Stimulated activated naive CD8-positive, alpha-beta T cell treated with anti-CD3 and anti-CD28 coated beads, Interleukin-15, Interleukin-2, amounts not matched to agents 100 ng/mL and 50 ng/mL, for 24 hours (primary cell): Measurements from ENCODE around the gene CCDC178.
"Not testable (repeated sequence)": the region's sequence is repeated elsewhere in the genome, so short reads cannot be mapped to it uniquely, and the experiment has no call there.

Experiments
- H3K27ac Mint-ChIP-seq: one replicate; pipeline ENCODE4 v1.8.0; 2021; ENCODE audit warnings: mild to moderate bottlenecking, mixed read lengths
- H3K27me3 Mint-ChIP-seq: one replicate; pipeline ENCODE4 v1.8.0; 2021; ENCODE audit warnings: mixed read lengths
- H3K36me3 Mint-ChIP-seq: one replicate; pipeline ENCODE4 v1.8.0; 2021; ENCODE audit warnings: low read depth, mixed read lengths
- H3K4me1 Mint-ChIP-seq: one replicate; pipeline ENCODE4 v1.8.0; 2021; ENCODE audit warnings: low read depth, mixed read lengths
- H3K4me3 Mint-ChIP-seq: one replicate; pipeline ENCODE4 v1.8.0; 2021; ENCODE audit warnings: mild to moderate bottlenecking, mixed read lengths
- H3K9me3 Mint-ChIP-seq: one replicate; pipeline ENCODE4 v1.8.0; 2021; ENCODE audit warnings: mixed read lengths

The CCDC178 gene

GRCh38 chr18:33421225-33421624, 19.3 kb downstream of the CCDC178 start:
- no peaks in the 10 kb centered on the region for H3K4me1 Mint-ChIP-seq
- no peak overlapping the region for H3K27ac Mint-ChIP-seq
- no peaks in the 10 kb centered on the region for H3K36me3 Mint-ChIP-seq
- no peak overlapping the region for H3K4me3 Mint-ChIP-seq
- H3K27me3 Mint-ChIP-seq: no peaks in the 10 kb centered on the region
- H3K9me3 Mint-ChIP-seq: peaks cover 4% of the 10 kb centered on the region

GRCh38 chr18:33404244-33404873, 36.2 kb downstream of the CCDC178 start:
- no peaks in the 10 kb centered on the region for H3K27me3 Mint-ChIP-seq
- H3K27ac Mint-ChIP-seq: no peak overlapping the region
- H3K4me3 Mint-ChIP-seq: no peak overlapping the region
- peaks cover 6% of the 10 kb centered on the region for H3K9me3 Mint-ChIP-seq
- no peaks in the 10 kb centered on the region for H3K4me1 Mint-ChIP-seq
- H3K36me3 Mint-ChIP-seq: no peaks in the 10 kb centered on the region

- not testable (repeated sequence) for H3K36me3 Mint-ChIP-seq, H3K27ac Mint-ChIP-seq, H3K9me3 Mint-ChIP-seq, H3K4me3 Mint-ChIP-seq, H3K27me3 Mint-ChIP-seq, H3K4me1 Mint-ChIP-seq
These were observed 41.6 kb downstream of the CCDC178 start for GRCh38 chr18:33398939-33399338.

- Mint-ChIP-seq H3K27me3 (no peaks in the 10 kb centered on the region), H3K9me3 (peaks cover 6% of the 10 kb centered on the region), H3K4me1 (no peaks in the 10 kb centered on the region), H3K4me3 (no peak overlapping the region), H3K27ac (no peak overlapping the region), H3K36me3 (no peaks in the 10 kb centered on the region)
These were observed 64.7 kb downstream of the CCDC178 start for GRCh38 chr18:33375829-33376228.

- peaks cover 6% of the 10 kb centered on the region for H3K9me3 Mint-ChIP-seq
- no peaks in the 10 kb centered on the region for H3K36me3 Mint-ChIP-seq
- H3K4me1 Mint-ChIP-seq: no peaks in the 10 kb centered on the region
- no peak overlapping the region for H3K4me3 Mint-ChIP-seq
- no peaks in the 10 kb centered on the region for H3K27me3 Mint-ChIP-seq
- H3K27ac Mint-ChIP-seq: no peak overlapping the region
These were observed 68.1 kb downstream of the CCDC178 start for GRCh38 chr18:33372442-33372841.

- H3K36me3 Mint-ChIP-seq: no peaks in the 10 kb centered on the region
- H3K4me3 Mint-ChIP-seq: no peak overlapping the region
These were observed 70.6 kb downstream of the CCDC178 start for GRCh38 chr18:33369711-33370449.

GRCh38 chr18:33356735-33357134, 83.8 kb downstream of the CCDC178 start:
- Mint-ChIP-seq H3K27me3 (no peaks in the 10 kb centered on the region), H3K36me3 (no peaks in the 10 kb centered on the region), H3K4me1 (no peaks in the 10 kb centered on the region), H3K9me3 (peaks cover 4% of the 10 kb centered on the region), H3K4me3 (no peak overlapping the region), H3K27ac (no peak overlapping the region)

More at GRCh38 chr18:33369711-33370449, 70.6 kb downstream of the CCDC178 start:
- no peaks in the 10 kb centered on the region for H3K9me3 Mint-ChIP-seq
- H3K27ac Mint-ChIP-seq: no peak overlapping the region
- H3K27me3 Mint-ChIP-seq: no peaks in the 10 kb centered on the region
- no peaks in the 10 kb centered on the region for H3K4me1 Mint-ChIP-seq

GRCh38 chr18:33355756-33356155, 84.8 kb downstream of the CCDC178 start:
- H3K27ac Mint-ChIP-seq: no peak overlapping the region

GRCh38 chr18:33355263-33355662, 85.3 kb downstream of the CCDC178 start:
- H3K27ac Mint-ChIP-seq: no peak overlapping the region
- no peak overlapping the region for H3K4me3 Mint-ChIP-seq
- H3K36me3 Mint-ChIP-seq: no peaks in the 10 kb centered on the region
- peaks cover 4% of the 10 kb centered on the region for H3K9me3 Mint-ChIP-seq
- H3K27me3 Mint-ChIP-seq: no peaks in the 10 kb centered on the region
- no peaks in the 10 kb centered on the region for H3K4me1 Mint-ChIP-seq

More at GRCh38 chr18:33355756-33356155, 84.8 kb downstream of the CCDC178 start:
- Mint-ChIP-seq H3K4me3 (no peak overlapping the region), H3K27me3 (no peaks in the 10 kb centered on the region), H3K36me3 (no peaks in the 10 kb centered on the region), H3K9me3 (peaks cover 4% of the 10 kb centered on the region), H3K4me1 (no peaks in the 10 kb centered on the region)

- Mint-ChIP-seq H3K4me3 (no peak overlapping the region), H3K9me3 (no peaks in the 10 kb centered on the region), H3K27me3 (no peaks in the 10 kb centered on the region), H3K4me1 (no peaks in the 10 kb centered on the region), H3K27ac (no peak overlapping the region), H3K36me3 (no peaks in the 10 kb centered on the region)
These were observed 90.3 kb downstream of the CCDC178 start for GRCh38 chr18:33350256-33350655.

- H3K27me3 Mint-ChIP-seq, H3K36me3 Mint-ChIP-seq, H3K4me1 Mint-ChIP-seq, H3K4me3 Mint-ChIP-seq, H3K27ac Mint-ChIP-seq: not testable (repeated sequence)
- H3K9me3 Mint-ChIP-seq: peaks cover 23% of the 10 kb centered on the region
These were observed 100.8 kb downstream of the CCDC178 start for GRCh38 chr18:33339733-33340132.

GRCh38 chr18:33334781-33335180, 105.7 kb downstream of the CCDC178 start:
- no peaks in the 10 kb centered on the region for H3K27me3 Mint-ChIP-seq
- H3K9me3 Mint-ChIP-seq: peaks cover 17% of the 10 kb centered on the region
- no peak overlapping the region for H3K4me3 Mint-ChIP-seq
- no peaks in the 10 kb centered on the region for H3K36me3 Mint-ChIP-seq
- H3K4me1 Mint-ChIP-seq: no peaks in the 10 kb centered on the region
- H3K27ac Mint-ChIP-seq: no peak overlapping the region

- no peaks in the 10 kb centered on the region for H3K36me3 Mint-ChIP-seq
- H3K9me3 Mint-ChIP-seq: peaks cover 4% of the 10 kb centered on the region
- no peak overlapping the region for H3K27ac Mint-ChIP-seq
- H3K4me3 Mint-ChIP-seq: no peak overlapping the region
- H3K4me1 Mint-ChIP-seq: no peaks in the 10 kb centered on the region
- no peaks in the 10 kb centered on the region for H3K27me3 Mint-ChIP-seq
These were observed 109.8 kb downstream of the CCDC178 start for GRCh38 chr18:33330711-33331110.

- H3K9me3 Mint-ChIP-seq: peaks cover 4% of the 10 kb centered on the region
- H3K4me1 Mint-ChIP-seq: no peaks in the 10 kb centered on the region
- no peaks in the 10 kb centered on the region for H3K36me3 Mint-ChIP-seq
- H3K4me3 Mint-ChIP-seq: no peak overlapping the region
- no peaks in the 10 kb centered on the region for H3K27me3 Mint-ChIP-seq
- no peak overlapping the region for H3K27ac Mint-ChIP-seq
These were observed 113.5 kb downstream of the CCDC178 start for GRCh38 chr18:33326975-33327374.

- no peaks in the 10 kb centered on the region for H3K4me1 Mint-ChIP-seq
- H3K27me3 Mint-ChIP-seq: no peaks in the 10 kb centered on the region
- H3K27ac Mint-ChIP-seq: no peak overlapping the region
- H3K4me3 Mint-ChIP-seq: no peak overlapping the region
- H3K36me3 Mint-ChIP-seq: no peaks in the 10 kb centered on the region
- peaks cover 12% of the 10 kb centered on the region for H3K9me3 Mint-ChIP-seq
These were observed 122.9 kb downstream of the CCDC178 start for GRCh38 chr18:33317640-33318039.

- Mint-ChIP-seq H3K27ac (no peak overlapping the region), H3K36me3 (no peaks in the 10 kb centered on the region), H3K27me3 (no peaks in the 10 kb centered on the region), H3K4me3 (no peak overlapping the region), H3K4me1 (no peaks in the 10 kb centered on the region), H3K9me3 (peaks cover 12% of the 10 kb centered on the region)
These were observed 124.4 kb downstream of the CCDC178 start for GRCh38 chr18:33316146-33316587.
